Vagina (tissue), 2 donors: ENCODE data around the gene LIN37.

Experiments
- CTCF ChIP-seq, 3 experiments: fragments of 450-650 bp in 2 of 3; fragments of 200-600 bp in 1 of 3; sonication (generic) in 1 of 3; IDR thresholded peaks; one replicate each; pipeline ENCODE4 v1.5.1; 2017 to 2019; ENCODE audit warnings: antibody characterized with exemption in 3 of 3, mild to moderate bottlenecking in 2 of 3, moderate library complexity in 2 of 3
- POLR2A ChIP-seq, 2 donors: fragments of 450-650 bp; IDR thresholded peaks; one replicate each; pipeline ENCODE4 v1.6.1; 2017; ENCODE audit warnings: antibody characterized with exemption in 2 of 2, mild to moderate bottlenecking in 2 of 2, moderate library complexity in 2 of 2

- TF ChIP-seq POLR2A (IDR thresholded peaks at IDR 0.05) (no peak), CTCF (IDR thresholded peaks at IDR 0.05) (no peak)
Observed at GRCh38 chr19:35732540-35733179, 15.7 kb upstream of the LIN37 start.
